ENCODE data around the gene CTNNA2.

CTNNA2 gene

DNA sequence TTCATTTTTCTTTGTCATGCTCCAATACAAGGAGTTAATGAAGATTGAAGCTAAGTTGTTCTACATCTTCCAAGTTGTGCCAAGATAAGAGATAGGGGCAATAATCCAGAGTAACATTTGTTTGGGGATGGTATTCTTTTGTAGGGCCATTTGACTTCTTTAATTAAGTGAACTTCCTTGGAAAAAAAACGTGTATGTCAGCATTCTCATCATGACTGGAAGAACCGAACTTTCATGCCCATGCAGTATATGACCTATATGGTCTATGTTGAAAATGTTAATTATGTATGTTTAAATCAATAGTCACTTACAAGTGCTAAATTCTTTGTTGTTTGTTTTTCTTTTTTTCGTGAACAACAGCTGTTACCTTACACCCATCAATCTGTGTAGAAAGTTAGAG lies 1111.2 kb downstream of the CTNNA2 start:
- DNase-seq = no peak
- Histone ChIP-seq H3K4me3 (ENCODE audit: low read depth, low read length) (no peak overlapping the region), H3K27ac (no peak overlapping the region), H3K27me3 (replicated peaks) (no peaks in the 10 kb centered on the region), H3K36me3 (replicated peaks) (no peaks in the 10 kb centered on the region)
- TF ChIP-seq, protein P1, sequence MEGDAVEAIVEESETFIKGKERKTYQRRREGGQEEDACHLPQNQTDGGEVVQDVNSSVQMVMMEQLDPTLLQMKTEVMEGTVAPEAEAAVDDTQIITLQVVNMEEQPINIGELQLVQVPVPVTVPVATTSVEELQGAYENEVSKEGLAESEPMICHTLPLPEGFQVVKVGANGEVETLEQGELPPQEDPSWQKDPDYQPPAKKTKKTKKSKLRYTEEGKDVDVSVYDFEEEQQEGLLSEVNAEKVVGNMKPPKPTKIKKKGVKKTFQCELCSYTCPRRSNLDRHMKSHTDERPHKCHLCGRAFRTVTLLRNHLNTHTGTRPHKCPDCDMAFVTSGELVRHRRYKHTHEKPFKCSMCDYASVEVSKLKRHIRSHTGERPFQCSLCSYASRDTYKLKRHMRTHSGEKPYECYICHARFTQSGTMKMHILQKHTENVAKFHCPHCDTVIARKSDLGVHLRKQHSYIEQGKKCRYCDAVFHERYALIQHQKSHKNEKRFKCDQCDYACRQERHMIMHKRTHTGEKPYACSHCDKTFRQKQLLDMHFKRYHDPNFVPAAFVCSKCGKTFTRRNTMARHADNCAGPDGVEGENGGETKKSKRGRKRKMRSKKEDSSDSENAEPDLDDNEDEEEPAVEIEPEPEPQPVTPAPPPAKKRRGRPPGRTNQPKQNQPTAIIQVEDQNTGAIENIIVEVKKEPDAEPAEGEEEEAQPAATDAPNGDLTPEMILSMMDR (IDR thresholded peaks at IDR 0.05; ENCODE audit: low read depth, low read length, missing control alignments) = no peak
- in situ Hi-C loops (cut with HindIII; ENCODE audit: low pct_ligation_motif_present, low sequenced_read_pairs) = no loop called here

DNA sequence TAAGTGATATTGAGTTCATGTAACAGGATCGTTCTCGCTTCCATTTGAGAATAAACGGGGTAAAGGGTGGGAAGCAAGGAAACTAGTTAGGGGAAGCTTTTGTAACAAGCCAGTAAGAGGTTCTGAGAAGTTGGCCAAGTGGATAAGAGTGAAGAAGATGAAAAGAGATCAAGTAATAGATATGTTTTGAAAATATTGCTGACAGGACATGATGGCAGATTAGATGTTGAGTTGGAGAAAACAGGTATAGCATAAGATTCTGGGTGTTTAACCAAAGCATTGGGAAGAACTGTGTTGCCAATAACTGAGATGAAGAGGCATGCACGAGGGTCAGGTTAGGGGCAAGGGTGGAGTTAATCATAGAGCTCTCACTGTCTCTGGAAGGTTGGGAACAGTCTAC lies 1121.7 kb downstream of the CTNNA2 start:
- no peak overlapping the region for H3K4me3 ChIP-seq (ENCODE audit: low read depth, low read length)
- TF ChIP-seq, protein P1 (IDR thresholded peaks at IDR 0.05; ENCODE audit: low read depth, low read length, missing control alignments) = no peak
- in situ Hi-C loops (cut with HindIII; ENCODE audit: low pct_ligation_motif_present, low sequenced_read_pairs) = no loop called here
- DNase-seq = no peak
- H3K27me3 ChIP-seq (replicated peaks) = no peaks in the 10 kb centered on the region
- H3K36me3 ChIP-seq (replicated peaks) = no peaks in the 10 kb centered on the region
- no peak overlapping the region for H3K27ac ChIP-seq

DNA sequence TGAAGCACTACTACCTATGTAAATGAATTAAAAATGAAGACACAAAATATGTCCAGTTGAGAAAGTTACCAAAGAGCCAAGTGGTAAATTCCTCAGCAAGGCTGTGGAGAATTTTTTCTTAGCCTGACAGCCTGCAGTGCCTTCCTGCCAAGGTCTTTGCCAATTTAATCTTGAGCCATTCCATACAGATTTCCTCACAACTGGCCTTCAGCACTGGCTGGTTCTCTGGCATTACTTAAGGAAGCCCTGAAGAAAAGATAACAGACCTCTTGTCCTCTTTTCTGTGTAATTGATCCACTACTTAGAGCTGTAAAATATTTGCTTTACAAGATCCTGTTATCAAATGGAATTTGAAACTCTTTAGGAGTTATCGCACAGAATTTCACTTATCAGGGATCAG lies 1125.9 kb downstream of the CTNNA2 start:
- DNase-seq = no peak
- TF ChIP-seq, protein P1 (IDR thresholded peaks at IDR 0.05; ENCODE audit: low read depth, low read length, missing control alignments) = no peak
- Histone ChIP-seq H3K4me3 (ENCODE audit: low read depth, low read length) (no peak overlapping the region), H3K36me3 (replicated peaks) (no peaks in the 10 kb centered on the region), H3K27ac (no peak overlapping the region), H3K27me3 (replicated peaks) (no peaks in the 10 kb centered on the region)
- in situ Hi-C loops (cut with HindIII; ENCODE audit: low pct_ligation_motif_present, low sequenced_read_pairs) = no loop called here

DNA sequence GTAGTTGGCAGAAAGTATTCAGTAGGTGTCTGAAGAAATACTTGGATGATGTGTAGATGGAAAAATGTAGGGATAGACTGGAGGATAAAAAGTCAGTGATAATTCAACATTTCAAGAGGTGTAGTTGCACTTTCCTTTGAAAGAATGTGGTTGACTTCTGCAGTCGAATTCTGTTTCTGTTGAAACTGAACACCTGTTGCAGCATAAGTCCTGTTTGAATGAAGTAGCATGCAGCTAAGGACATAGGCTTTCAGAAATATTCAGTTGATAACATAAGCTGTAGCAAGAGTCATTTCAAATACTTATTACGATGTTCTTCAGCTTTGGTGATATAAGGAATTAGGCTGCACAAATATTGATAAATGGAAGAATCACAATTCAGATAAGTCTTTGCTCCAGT lies 1129.6 kb downstream of the CTNNA2 start:
- Histone ChIP-seq H3K27ac (no peak overlapping the region), H3K36me3 (replicated peaks) (no peaks in the 10 kb centered on the region), H3K4me3 (ENCODE audit: low read depth, low read length) (no peak overlapping the region), H3K27me3 (replicated peaks) (no peaks in the 10 kb centered on the region)
- in situ Hi-C loops (cut with HindIII; ENCODE audit: low pct_ligation_motif_present, low sequenced_read_pairs) = no loop called here
- TF ChIP-seq, protein P1 (IDR thresholded peaks at IDR 0.05; ENCODE audit: low read depth, low read length, missing control alignments) = no peak
- DNase-seq = no peak

DNA sequence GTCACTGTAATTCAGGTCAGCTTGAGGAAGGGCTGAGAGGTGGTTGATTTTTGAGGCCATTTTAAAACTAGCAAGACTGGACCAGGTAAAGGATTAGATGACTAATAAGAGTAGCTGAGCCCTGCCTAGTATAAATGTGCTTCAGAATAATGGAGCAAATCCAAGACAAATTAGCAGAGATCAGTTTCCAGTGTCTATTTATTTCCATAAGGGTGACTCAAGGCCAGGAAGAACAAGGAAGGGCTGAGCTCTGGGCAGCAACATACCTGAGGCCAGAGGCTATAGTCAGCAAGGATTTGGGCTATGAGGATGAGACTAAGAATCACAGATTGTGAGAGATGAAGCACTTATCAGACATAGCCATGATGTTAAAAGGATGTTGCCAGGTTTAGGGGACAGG lies 1130.7 kb downstream of the CTNNA2 start:
- in situ Hi-C loops (cut with HindIII; ENCODE audit: low pct_ligation_motif_present, low sequenced_read_pairs) = no loop called here
- H3K27ac ChIP-seq = no peak overlapping the region
- no peak for DNase-seq
- TF ChIP-seq, protein P1 (IDR thresholded peaks at IDR 0.05; ENCODE audit: low read depth, low read length, missing control alignments) = no peak
- no peak overlapping the region for H3K4me3 ChIP-seq (ENCODE audit: low read depth, low read length)
- no peaks in the 10 kb centered on the region for H3K36me3 ChIP-seq (replicated peaks)
- H3K27me3 ChIP-seq (replicated peaks) = no peaks in the 10 kb centered on the region

DNA sequence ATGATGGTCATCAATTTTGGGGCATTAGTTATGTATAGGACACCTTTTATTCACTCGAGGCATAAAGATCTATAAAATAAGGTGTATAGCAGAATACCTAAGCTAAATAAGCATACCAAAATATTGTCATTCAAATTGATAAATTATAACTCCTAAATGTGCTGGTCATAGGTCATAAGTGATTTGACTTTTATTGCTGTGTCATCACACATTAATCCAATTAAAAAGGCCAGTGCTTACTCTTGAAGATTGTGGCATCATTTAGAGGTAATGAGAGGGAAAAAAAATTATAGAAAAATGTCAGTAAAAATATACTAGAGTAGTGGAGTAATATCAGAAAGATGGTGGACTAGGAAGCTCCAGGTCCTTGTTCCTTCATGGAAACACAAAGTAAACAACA lies 1138.6 kb downstream of the CTNNA2 start:
- DNase-seq = no peak
- Histone ChIP-seq H3K36me3 (replicated peaks) (no peaks in the 10 kb centered on the region), H3K4me3 (ENCODE audit: low read depth, low read length) (no peak overlapping the region), H3K27ac (no peak overlapping the region), H3K27me3 (replicated peaks) (no peaks in the 10 kb centered on the region)
- in situ Hi-C loops (cut with HindIII; ENCODE audit: low pct_ligation_motif_present, low sequenced_read_pairs) = no loop called here
- TF ChIP-seq, protein P1 (IDR thresholded peaks at IDR 0.05; ENCODE audit: low read depth, low read length, missing control alignments) = no peak

Data from brain microvascular endothelial cell (primary cell).